ENCODE data around the gene TET1. TPM values are rescaled to one million over a fixed set of nuclear protein-coding genes. Genes with fewer than 3 reads are reported as not detected.
A peak's percentile ranks its signal among the peaks of the same experiment; 100 is the strongest.

The TET1 gene
- total RNA-seq, 1 donor from 2014 or later, result 1.6 TPM

- Mint-ChIP-seq H3K27ac (no peak overlapping the region), H3K4me1 (ENCODE audit: low read depth) (no peaks in the 10 kb centered on the region), H3K4me3 (ENCODE audit: low read depth) (no peak overlapping the region), H3K9me3 (no peaks in the 10 kb centered on the region), H3K27me3 (ENCODE audit: low read depth) (peaks cover 23% of the 10 kb centered on the region), H3K36me3 (ENCODE audit: low read depth) (no peaks in the 10 kb centered on the region)
- DNase-seq (ENCODE audit: low spot score), result no peak
- intact Hi-C loops (cut with micrococcal nuclease), result loop anchor here (5.0 kb wide), 1 partner anchor 169 kb away; the partner anchor contains the start of gene CCAR1
Measured at GRCh38 chr10:68553599-68553998, 6.5 kb upstream of the TET1 start.

- H3K4me1 Mint-ChIP-seq (ENCODE audit: low read depth), result peaks cover 16% of the 10 kb centered on the region
- H3K9me3 Mint-ChIP-seq, result no peaks in the 10 kb centered on the region
- no peak overlapping the region for H3K27ac Mint-ChIP-seq
- intact Hi-C loops (cut with micrococcal nuclease), result no loop called here
- peaks cover 57% of the 10 kb centered on the region for H3K27me3 Mint-ChIP-seq (ENCODE audit: low read depth)
- DNase-seq (ENCODE audit: low spot score), result no peak
- no peak overlapping the region for H3K4me3 Mint-ChIP-seq (ENCODE audit: low read depth)
- H3K36me3 Mint-ChIP-seq (ENCODE audit: low read depth), result no peaks in the 10 kb centered on the region
Measured at GRCh38 chr10:68558478-68558877, 1.7 kb upstream of the TET1 start.

GRCh38 chr10:68559251-68559650 is 886 bp upstream of the TET1 start:
- no peak overlapping the region for H3K27ac Mint-ChIP-seq
- no peaks in the 10 kb centered on the region for H3K9me3 Mint-ChIP-seq
- no peak overlapping the region for H3K4me3 Mint-ChIP-seq (ENCODE audit: low read depth)
- intact Hi-C loops (cut with micrococcal nuclease), result no loop called here
- DNase-seq (ENCODE audit: low spot score), result no peak
- peaks cover 63% of the 10 kb centered on the region for H3K27me3 Mint-ChIP-seq (ENCODE audit: low read depth)
- H3K4me1 Mint-ChIP-seq (ENCODE audit: low read depth), result peaks cover 16% of the 10 kb centered on the region
- no peaks in the 10 kb centered on the region for H3K36me3 Mint-ChIP-seq (ENCODE audit: low read depth)

DNA sequence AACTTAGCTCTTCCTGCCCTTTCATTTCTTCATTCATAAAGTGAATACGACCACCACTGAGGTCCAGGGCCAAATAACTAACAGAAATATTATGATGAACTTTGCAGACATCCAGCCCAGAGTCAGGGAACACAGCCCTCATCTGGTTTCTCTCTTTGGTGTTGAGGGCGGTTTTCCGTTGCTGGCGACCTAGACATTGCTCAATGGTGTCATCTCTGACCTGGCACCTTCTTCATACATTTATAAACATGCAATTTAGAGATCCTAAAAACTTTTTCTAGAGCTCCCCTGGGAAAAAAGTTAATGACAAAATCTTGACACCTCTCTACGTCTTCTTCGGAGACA is 324 bp upstream of the TET1 start:
- peak overlapping the region; percentile 63 for H3K4me3 Mint-ChIP-seq (ENCODE audit: low read depth)
- H3K27me3 Mint-ChIP-seq (ENCODE audit: low read depth), result peaks cover 68% of the 10 kb centered on the region
- intact Hi-C loops (cut with micrococcal nuclease), result loop anchor here (1.0 kb wide), 1 partner anchor 40 kb away; no protein-coding TSS in a partner anchor

DNA sequence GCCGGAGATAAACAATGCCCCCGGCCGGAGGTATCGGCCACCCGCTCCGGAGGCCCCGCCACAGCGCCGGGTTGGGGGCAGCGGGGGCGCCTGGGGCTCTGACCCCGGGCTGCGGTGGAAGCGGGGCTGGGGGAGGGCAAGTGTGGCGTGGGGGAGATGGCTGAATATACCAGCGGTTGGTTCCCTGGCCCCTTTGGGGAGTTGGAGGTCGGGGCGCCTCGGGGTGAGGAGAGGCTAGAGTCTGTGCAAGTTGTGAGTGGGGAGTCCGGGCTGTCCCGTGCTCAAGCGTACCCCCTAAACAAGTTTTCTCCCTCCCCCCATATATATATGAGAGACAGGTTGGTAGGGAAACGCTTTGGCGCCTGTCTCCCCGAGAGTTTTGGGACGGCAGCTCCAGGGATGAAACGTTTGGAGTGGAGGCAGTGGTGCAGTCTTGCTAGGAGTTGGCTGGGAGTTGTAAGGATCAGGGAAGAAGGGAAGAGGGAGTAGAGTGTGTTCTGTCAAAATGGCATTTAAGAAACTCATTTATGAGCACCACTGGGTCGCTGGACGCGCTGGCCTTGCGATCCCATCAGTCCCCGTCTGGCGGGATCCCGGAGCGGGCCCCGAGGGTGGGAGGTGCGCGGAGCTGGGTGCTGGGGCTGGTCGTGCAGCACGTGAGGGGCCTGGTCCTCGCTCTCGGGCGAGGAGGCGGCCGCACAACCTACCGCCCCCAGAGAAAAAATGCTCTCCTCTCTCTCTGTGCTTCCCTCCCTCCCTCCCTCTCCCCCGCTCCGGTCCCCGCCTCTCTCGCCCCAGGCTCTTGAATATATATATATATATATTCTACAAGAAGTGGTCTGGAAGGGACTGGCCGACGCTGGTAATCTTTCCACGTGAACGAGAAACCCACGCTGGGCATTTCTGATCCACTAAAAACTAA is 1.1 kb downstream of the TET1 start:
- Mint-ChIP-seq H3K27me3 (ENCODE audit: low read depth) (peaks cover 76% of the 10 kb centered on the region), H3K9me3 (no peaks in the 10 kb centered on the region), H3K27ac (no peak overlapping the region), H3K4me1 (ENCODE audit: low read depth) (peaks cover 16% of the 10 kb centered on the region), H3K36me3 (ENCODE audit: low read depth) (no peaks in the 10 kb centered on the region), H3K4me3 (ENCODE audit: low read depth) (peak overlapping the region; percentile 69)
- intact Hi-C loops (cut with micrococcal nuclease), result loop anchor here (1.0 kb wide), 1 partner anchor 39 kb away; no protein-coding TSS in a partner anchor
- DNase-seq (ENCODE audit: low spot score), result no peak

More for the DNA sequence above, 324 bp upstream of the TET1 start:
- H3K4me1 Mint-ChIP-seq (ENCODE audit: low read depth), result peaks cover 16% of the 10 kb centered on the region
- H3K9me3 Mint-ChIP-seq, result no peaks in the 10 kb centered on the region
- no peak for DNase-seq (ENCODE audit: low spot score)
- no peaks in the 10 kb centered on the region for H3K36me3 Mint-ChIP-seq (ENCODE audit: low read depth)
- H3K27ac Mint-ChIP-seq, result no peak overlapping the region

- Mint-ChIP-seq H3K9me3 (no peaks in the 10 kb centered on the region), H3K36me3 (ENCODE audit: low read depth) (no peaks in the 10 kb centered on the region), H3K4me1 (ENCODE audit: low read depth) (peaks cover 20% of the 10 kb centered on the region), H3K4me3 (ENCODE audit: low read depth) (peak overlapping the region; percentile 46), H3K27me3 (ENCODE audit: low read depth) (peaks cover 74% of the 10 kb centered on the region), H3K27ac (no peak overlapping the region)
- no peak for DNase-seq (ENCODE audit: low spot score)
- intact Hi-C loops (cut with micrococcal nuclease), result no loop called here
Measured at GRCh38 chr10:68561865-68562649, 1.9 kb downstream of the TET1 start.

DNA sequence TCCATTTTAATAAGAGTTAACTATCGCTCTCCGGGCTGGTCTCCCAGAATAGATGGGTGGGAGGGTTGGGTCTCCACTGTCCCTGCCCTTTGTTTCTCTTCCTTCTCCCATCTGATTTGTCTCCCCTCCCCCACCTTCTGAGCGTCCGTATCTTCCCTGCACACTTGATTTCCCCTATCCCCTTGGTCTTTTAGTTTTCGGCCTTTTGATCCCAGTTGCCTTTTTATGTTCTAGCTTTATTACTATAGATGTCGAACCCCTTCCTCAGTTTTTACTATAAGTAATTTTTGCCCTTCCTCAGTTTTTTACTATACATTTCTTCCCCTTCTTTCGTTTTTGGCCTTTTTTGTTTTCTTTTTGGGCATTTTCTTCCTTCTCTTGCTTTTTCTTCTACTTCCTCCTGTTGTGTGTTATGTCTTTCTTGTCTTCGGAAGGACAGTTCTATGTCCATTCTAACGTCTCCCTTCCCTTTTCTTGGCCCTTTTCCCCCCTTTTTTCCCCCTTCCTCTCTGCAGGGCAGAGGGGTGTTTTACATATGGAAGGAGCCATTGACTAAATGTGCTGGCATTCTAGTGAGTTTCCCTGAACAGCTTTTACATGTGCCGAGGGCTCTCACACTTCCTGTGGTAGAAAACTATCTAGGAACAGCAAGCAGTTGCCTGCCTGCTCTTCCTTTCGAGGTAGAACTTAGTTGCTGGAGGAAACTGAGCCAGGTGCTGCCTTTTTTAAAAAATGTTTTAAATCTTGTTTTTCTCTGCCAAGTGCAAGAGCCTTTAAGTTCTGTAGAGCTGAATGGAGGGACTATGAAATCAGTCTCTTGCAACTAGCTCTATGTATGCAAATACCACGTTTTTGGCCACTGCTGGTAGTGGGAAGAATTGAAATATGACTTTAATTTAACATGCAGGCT is 2.8 kb downstream of the TET1 start:
- H3K4me3 Mint-ChIP-seq (ENCODE audit: low read depth), result peak overlapping the region; percentile 6
- no peak for DNase-seq (ENCODE audit: low spot score)
- intact Hi-C loops (cut with micrococcal nuclease), result no loop called here
- no peaks in the 10 kb centered on the region for H3K36me3 Mint-ChIP-seq (ENCODE audit: low read depth)
- H3K27me3 Mint-ChIP-seq (ENCODE audit: low read depth), result peaks cover 68% of the 10 kb centered on the region
- no peaks in the 10 kb centered on the region for H3K9me3 Mint-ChIP-seq
- H3K4me1 Mint-ChIP-seq (ENCODE audit: low read depth), result peaks cover 20% of the 10 kb centered on the region
- H3K27ac Mint-ChIP-seq, result no peak overlapping the region

DNA sequence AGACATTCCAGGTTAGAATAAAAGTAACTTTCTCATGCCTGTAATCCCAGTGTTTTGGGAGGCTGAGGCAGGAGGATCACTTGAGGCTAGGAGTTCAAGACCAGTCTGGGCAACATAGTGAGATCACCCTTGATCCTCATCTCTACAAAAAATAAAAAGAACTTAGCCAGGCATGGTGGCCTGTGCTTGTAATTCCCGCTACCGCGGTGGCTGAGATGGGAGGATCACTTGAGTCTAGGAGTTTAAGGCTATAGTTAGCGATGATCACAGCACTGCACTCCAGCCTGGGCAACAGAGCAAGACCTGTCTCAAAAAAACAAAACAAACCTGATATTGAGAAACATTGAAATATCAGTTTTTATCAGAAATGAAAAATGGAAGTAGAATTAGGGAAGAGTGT is 4.6 kb downstream of the TET1 start:
- Mint-ChIP-seq H3K4me3 (ENCODE audit: low read depth) (no peak overlapping the region), H3K9me3 (no peaks in the 10 kb centered on the region), H3K4me1 (ENCODE audit: low read depth) (peaks cover 19% of the 10 kb centered on the region), H3K27me3 (ENCODE audit: low read depth) (peaks cover 54% of the 10 kb centered on the region), H3K27ac (no peak overlapping the region), H3K36me3 (ENCODE audit: low read depth) (no peaks in the 10 kb centered on the region)
- DNase-seq (ENCODE audit: low spot score), result no peak
- intact Hi-C loops (cut with micrococcal nuclease), result no loop called here

- Mint-ChIP-seq H3K36me3 (ENCODE audit: low read depth) (no peaks in the 10 kb centered on the region), H3K4me1 (ENCODE audit: low read depth) (peaks cover 18% of the 10 kb centered on the region), H3K9me3 (no peaks in the 10 kb centered on the region), H3K4me3 (ENCODE audit: low read depth) (no peak overlapping the region), H3K27ac (no peak overlapping the region), H3K27me3 (ENCODE audit: low read depth) (peaks cover 51% of the 10 kb centered on the region)
- no peak for DNase-seq (ENCODE audit: low spot score)
- intact Hi-C loops (cut with micrococcal nuclease), result no loop called here
Measured at GRCh38 chr10:68565658-68566057, 5.5 kb downstream of the TET1 start.

DNA sequence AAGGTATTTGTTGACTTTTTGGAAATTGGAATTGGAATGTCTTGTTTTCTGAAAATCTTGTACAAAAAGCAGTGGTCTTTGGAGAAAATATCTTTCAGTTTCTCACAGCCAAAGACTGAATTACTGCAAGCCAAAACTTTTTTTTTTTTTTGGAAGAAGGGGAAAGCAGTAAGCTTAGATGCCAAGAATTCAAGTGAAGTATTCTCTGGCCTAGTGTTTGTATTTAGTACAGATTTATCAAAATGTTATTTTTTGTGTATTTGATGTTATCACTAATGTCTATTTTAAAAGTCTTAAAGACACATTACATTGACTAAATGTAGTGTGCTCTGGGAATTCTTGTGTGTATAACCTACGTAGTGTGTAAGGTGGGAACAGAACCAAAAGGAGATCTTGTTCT is 6.2 kb downstream of the TET1 start:
- Mint-ChIP-seq H3K27me3 (ENCODE audit: low read depth) (peaks cover 47% of the 10 kb centered on the region), H3K36me3 (ENCODE audit: low read depth) (no peaks in the 10 kb centered on the region), H3K4me3 (ENCODE audit: low read depth) (no peak overlapping the region), H3K4me1 (ENCODE audit: low read depth) (peaks cover 14% of the 10 kb centered on the region), H3K27ac (no peak overlapping the region), H3K9me3 (no peaks in the 10 kb centered on the region)
- no peak for DNase-seq (ENCODE audit: low spot score)
- intact Hi-C loops (cut with micrococcal nuclease), result no loop called here

DNA sequence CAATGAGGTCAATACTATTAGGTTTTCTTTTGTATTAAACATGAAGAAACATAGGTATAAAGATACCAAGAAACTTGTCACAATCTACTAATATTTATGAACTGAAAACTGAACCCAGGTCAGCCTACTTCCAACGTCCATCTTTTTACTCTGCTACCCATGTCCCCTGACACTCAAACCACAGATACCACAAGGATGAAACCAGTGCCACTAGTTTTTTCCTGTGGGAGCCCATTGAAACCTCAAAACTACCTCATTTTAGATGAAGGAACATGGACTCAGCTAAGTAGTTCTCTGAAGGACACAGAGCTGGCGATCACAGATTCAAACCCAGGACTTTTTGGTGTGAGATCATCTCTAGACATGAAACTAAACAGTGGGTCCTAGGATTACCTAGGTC is 6.8 kb downstream of the TET1 start:
- DNase-seq (ENCODE audit: low spot score), result no peak
- no peaks in the 10 kb centered on the region for H3K9me3 Mint-ChIP-seq
- H3K36me3 Mint-ChIP-seq (ENCODE audit: low read depth), result no peaks in the 10 kb centered on the region
- H3K4me1 Mint-ChIP-seq (ENCODE audit: low read depth), result peaks cover 12% of the 10 kb centered on the region
- intact Hi-C loops (cut with micrococcal nuclease), result no loop called here
- no peak overlapping the region for H3K27ac Mint-ChIP-seq
- peaks cover 44% of the 10 kb centered on the region for H3K27me3 Mint-ChIP-seq (ENCODE audit: low read depth)
- no peak overlapping the region for H3K4me3 Mint-ChIP-seq (ENCODE audit: low read depth)

DNA sequence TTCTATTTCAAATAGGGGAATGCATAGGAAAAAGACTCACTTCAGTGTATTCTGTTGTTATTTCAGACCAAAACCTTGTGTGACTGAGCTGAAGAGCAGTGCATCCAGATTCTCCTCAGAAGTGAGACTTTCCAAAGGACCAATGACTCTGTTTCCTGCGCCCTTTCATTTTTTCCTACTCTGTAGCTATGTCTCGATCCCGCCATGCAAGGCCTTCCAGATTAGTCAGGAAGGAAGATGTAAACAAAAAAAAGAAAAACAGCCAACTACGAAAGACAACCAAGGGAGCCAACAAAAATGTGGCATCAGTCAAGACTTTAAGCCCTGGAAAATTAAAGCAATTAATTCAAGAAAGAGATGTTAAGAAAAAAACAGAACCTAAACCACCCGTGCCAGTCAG is 12.0 kb downstream of the TET1 start:
- Mint-ChIP-seq H3K4me3 (ENCODE audit: low read depth) (no peak overlapping the region), H3K4me1 (ENCODE audit: low read depth) (peaks cover 1% of the 10 kb centered on the region), H3K36me3 (ENCODE audit: low read depth) (no peaks in the 10 kb centered on the region), H3K27me3 (ENCODE audit: low read depth) (peaks cover 3% of the 10 kb centered on the region), H3K9me3 (no peaks in the 10 kb centered on the region), H3K27ac (no peak overlapping the region)
- no peak for DNase-seq (ENCODE audit: low spot score)
- intact Hi-C loops (cut with micrococcal nuclease), result no loop called here
